GM10847 (cell line): ENCODE data around the gene CHCHD6.

ENCODE experiments used
- POLR2A ChIP-seq: IDR thresholded peaks from 2 replicates; pipeline ENCODE4 v1.6.1; 2011; ENCODE audit not compliant: insufficient read length; ENCODE audit errors: extremely low read depth

Gene CHCHD6

GRCh38 chr3:127004641-127005397, 300.8 kb downstream of the CHCHD6 start:
- no peak for TF ChIP-seq POLR2A

- no peak for TF ChIP-seq POLR2A
These were observed 301.9 kb downstream of the CHCHD6 start for GRCh38 chr3:127005864-127006500.

GRCh38 chr3:127006781-127007436, 302.9 kb downstream of the CHCHD6 start:
- TF ChIP-seq POLR2A = no peak

DNA sequence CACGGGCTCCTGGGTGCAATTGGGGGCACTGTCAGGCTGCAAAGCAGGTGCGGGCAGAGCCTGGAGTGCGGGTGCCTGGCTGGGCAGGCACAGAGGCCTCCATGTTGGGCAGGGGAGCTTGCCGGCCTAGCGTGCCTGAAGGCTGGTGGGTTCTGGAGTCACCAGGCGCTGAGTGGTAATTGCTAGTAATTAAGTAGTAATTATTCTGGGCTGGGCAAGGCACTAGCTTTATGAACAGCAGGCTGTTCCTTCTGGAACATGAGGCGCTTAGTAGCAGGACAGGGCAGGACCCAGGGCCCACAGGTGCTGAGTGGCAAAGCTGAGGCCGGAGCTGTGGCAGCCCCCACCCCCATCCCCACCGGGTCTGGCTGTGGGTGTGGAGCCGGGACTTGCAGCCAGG, 304.2 kb downstream of the CHCHD6 start:
- TF ChIP-seq POLR2A = no peak

DNA sequence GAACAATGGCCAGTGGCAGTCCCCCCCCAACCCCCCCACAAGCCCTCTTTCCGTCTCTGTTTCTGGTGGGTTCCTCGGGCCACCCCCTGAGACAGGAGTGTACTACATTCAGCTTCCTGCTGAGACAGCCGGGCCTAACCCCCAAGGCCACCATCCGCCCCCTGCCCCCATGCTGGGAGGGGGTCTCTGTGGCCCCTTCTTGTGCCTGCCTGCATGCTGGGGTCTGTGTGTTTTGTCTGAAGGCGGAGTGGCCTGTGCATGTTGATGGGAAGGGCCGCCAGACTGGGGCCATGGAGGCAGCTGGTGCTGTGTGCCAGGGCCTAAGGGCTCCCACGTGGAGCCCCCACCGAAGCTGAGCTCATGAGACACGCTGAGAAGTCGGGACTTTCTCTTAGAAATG, 305.5 kb downstream of the CHCHD6 start:
- no peak for TF ChIP-seq POLR2A
